ENCODE data around the gene RPL27A.

The RPL27A gene

GRCh38 chr11:8689726-8690255 lies 7.2 kb downstream of the RPL27A start:
- DNase-seq (ENCODE audit: low read depth, low spot score), result no peak
- no peak for TF ChIP-seq CTCF (IDR thresholded peaks at IDR 0.05; ENCODE audit: low read depth, low read length)
- in situ Hi-C loops (cut with HindIII; ENCODE audit: low sequenced_read_pairs), result no loop called here
- peak overlapping the region; percentile 60 for H3K4me3 ChIP-seq (ENCODE audit: low read depth, low read length)

GRCh38 chr11:8690374-8691342 lies 8.1 kb downstream of the RPL27A start:
- in situ Hi-C loops (cut with HindIII; ENCODE audit: low sequenced_read_pairs), result no loop called here
- no peak for TF ChIP-seq CTCF (IDR thresholded peaks at IDR 0.05; ENCODE audit: low read depth, low read length)
- H3K4me3 ChIP-seq (ENCODE audit: low read depth, low read length), result no peak overlapping the region
- no peak for DNase-seq (ENCODE audit: low read depth, low spot score)

GRCh38 chr11:8691601-8692000 lies 9.0 kb downstream of the RPL27A start:
- TF ChIP-seq CTCF (IDR thresholded peaks at IDR 0.05; ENCODE audit: low read depth, low read length), result no peak
- in situ Hi-C loops (cut with HindIII; ENCODE audit: low sequenced_read_pairs), result no loop called here
- no peak for DNase-seq (ENCODE audit: low read depth, low spot score)

GRCh38 chr11:8692417-8692816 lies 9.8 kb downstream of the RPL27A start:
- DNase-seq (ENCODE audit: low read depth, low spot score), result no peak
- TF ChIP-seq CTCF (IDR thresholded peaks at IDR 0.05; ENCODE audit: low read depth, low read length), result no peak
- in situ Hi-C loops (cut with HindIII; ENCODE audit: low sequenced_read_pairs), result no loop called here
- H3K4me3 ChIP-seq (ENCODE audit: low read depth, low read length), result no peak overlapping the region

More at GRCh38 chr11:8691601-8692000, 9.0 kb downstream of the RPL27A start:
- no peak overlapping the region for H3K4me3 ChIP-seq (ENCODE audit: low read depth, low read length)

GRCh38 chr11:8693010-8693551 lies 10.5 kb downstream of the RPL27A start:
- TF ChIP-seq CTCF (IDR thresholded peaks at IDR 0.05; ENCODE audit: low read depth, low read length), result no peak
- DNase-seq (ENCODE audit: low read depth, low spot score), result no peak
- in situ Hi-C loops (cut with HindIII; ENCODE audit: low sequenced_read_pairs), result no loop called here
- H3K4me3 ChIP-seq (ENCODE audit: low read depth, low read length), result no peak overlapping the region

GRCh38 chr11:8693555-8693954 lies 11.0 kb downstream of the RPL27A start:
- H3K4me3 ChIP-seq (ENCODE audit: low read depth, low read length), result no peak overlapping the region
- DNase-seq (ENCODE audit: low read depth, low spot score), result no peak
- TF ChIP-seq CTCF (IDR thresholded peaks at IDR 0.05; ENCODE audit: low read depth, low read length), result no peak
- in situ Hi-C loops (cut with HindIII; ENCODE audit: low sequenced_read_pairs), result no loop called here

All from astrocyte of the spinal cord (primary cell).